Ovary (tissue), 3 donors: Measurements from ENCODE around the gene TP53BP1.

ENCODE experiments used
- EP300 ChIP-seq: sonication (generic); formaldehyde crosslinking; IDR thresholded peaks from one replicate; pipeline ENCODE4 v1.6.1; 2017; ENCODE audit warnings: antibody characterized with exemption
- POLR2A ChIP-seq: fragments of 450-650 bp; IDR thresholded peaks from one replicate; pipeline ENCODE4 v1.6.1; 2017; ENCODE audit warnings: antibody characterized with exemption, mild to moderate bottlenecking, moderate library complexity
- TF ChIP-seq, protein P1 (sequence below), 3 donors: fragments of 450-650 bp in 2 of 3; fragments of 200-600 bp in 1 of 3; IDR thresholded peaks; one replicate each; pipeline versions ENCODE4 v1.5.1 to v1.8.0; 2016 to 2022; ENCODE audit warnings: antibody characterized with exemption in 3 of 3, mild to moderate bottlenecking in 1 of 3
- donor health status: DM: no; HTN: no; CAD: no.

DNA sequence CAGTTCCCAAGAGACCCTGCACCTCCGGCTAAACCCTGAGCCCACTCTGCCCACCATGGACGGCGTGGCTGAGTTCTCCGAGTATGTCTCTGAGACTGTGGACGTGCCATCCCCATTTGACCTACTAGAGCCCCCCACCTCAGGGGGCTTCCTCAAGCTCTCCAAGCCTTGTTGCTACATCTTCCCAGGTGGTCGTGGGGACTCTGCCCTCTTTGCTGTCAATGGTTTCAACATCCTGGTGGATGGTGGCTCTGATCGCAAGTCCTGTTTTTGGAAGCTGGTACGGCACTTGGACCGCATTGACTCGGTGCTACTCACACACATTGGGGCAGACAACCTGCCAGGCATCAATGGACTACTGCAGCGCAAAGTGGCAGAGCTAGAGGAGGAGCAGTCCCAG lies 28.5 kb upstream of the TP53BP1 start:
- TF ChIP-seq EP300 (no peak), POLR2A (no peak)
- TF ChIP-seq, protein P1, sequence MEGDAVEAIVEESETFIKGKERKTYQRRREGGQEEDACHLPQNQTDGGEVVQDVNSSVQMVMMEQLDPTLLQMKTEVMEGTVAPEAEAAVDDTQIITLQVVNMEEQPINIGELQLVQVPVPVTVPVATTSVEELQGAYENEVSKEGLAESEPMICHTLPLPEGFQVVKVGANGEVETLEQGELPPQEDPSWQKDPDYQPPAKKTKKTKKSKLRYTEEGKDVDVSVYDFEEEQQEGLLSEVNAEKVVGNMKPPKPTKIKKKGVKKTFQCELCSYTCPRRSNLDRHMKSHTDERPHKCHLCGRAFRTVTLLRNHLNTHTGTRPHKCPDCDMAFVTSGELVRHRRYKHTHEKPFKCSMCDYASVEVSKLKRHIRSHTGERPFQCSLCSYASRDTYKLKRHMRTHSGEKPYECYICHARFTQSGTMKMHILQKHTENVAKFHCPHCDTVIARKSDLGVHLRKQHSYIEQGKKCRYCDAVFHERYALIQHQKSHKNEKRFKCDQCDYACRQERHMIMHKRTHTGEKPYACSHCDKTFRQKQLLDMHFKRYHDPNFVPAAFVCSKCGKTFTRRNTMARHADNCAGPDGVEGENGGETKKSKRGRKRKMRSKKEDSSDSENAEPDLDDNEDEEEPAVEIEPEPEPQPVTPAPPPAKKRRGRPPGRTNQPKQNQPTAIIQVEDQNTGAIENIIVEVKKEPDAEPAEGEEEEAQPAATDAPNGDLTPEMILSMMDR (IDR thresholded peaks at IDR 0.05), result no peak
